SJSA1 (cell line): ENCODE results near the gene IFIT2. TPM values are rescaled to one million over a fixed set of nuclear protein-coding genes. Genes with fewer than 3 reads are reported as not detected.
"Not testable (repeated sequence)": the region's sequence is repeated elsewhere in the genome, so short reads cannot be mapped to it uniquely, and the experiment has no call there.

Experiments used
- DNase-seq, 2 experiments: peaks; one replicate each; pipeline ENCODE4 v3.0.0-alpha.2; 2015 to 2020; ENCODE audit warnings: low spot score in 2 of 2, low read depth in 1 of 2
- H3K27ac ChIP-seq: fragments of 250-450 bp; sonication (Bioruptor Pico); 2 replicates; pipeline ENCODE4 v1.5.1; 2020; ENCODE audit warnings: mild to moderate bottlenecking, moderate library complexity
- H3K27me3 ChIP-seq: fragments of 250-450 bp; sonication (Bioruptor Pico); replicated peaks from 2 replicates; pipeline ENCODE4 v1.5.1; 2020; ENCODE audit warnings: mild to moderate bottlenecking, moderate library complexity
- H3K36me3 ChIP-seq: fragments of 250-450 bp; sonication (Bioruptor Pico); 2 replicates; pipeline ENCODE4 v1.5.1; 2020; ENCODE audit warnings: mild to moderate bottlenecking
- H3K4me1 ChIP-seq: fragments of 250-450 bp; sonication (Bioruptor Pico); replicated peaks from 2 replicates; pipeline ENCODE4 v1.6.1; 2021; ENCODE audit warnings: mild to moderate bottlenecking
- H3K4me3 ChIP-seq: fragments of 250-450 bp; sonication (Bioruptor Pico); 2 replicates; pipeline ENCODE4 v1.5.1; 2020; ENCODE audit warnings: mild to moderate bottlenecking
- H3K9me3 ChIP-seq: fragments of 250-450 bp; sonication (Bioruptor Pico); replicated peaks from 2 replicates; pipeline ENCODE4 v1.5.1; 2020; ENCODE audit warnings: mild to moderate bottlenecking
- total RNA-seq: library from RNA; depleted of rRNA; stranded (reverse); fragments of >200 nt; shearing (Covaris generic); gene quantifications from 2 replicates; pipeline ENCODE4 v1.2.3, GENCODE V29; 2014

IFIT2 gene
- total RNA-seq, 1 experiment from 2014 or later: 2.2 TPM

- H3K27me3 ChIP-seq, H3K4me3 ChIP-seq, H3K36me3 ChIP-seq: not testable (repeated sequence)
Observed at GRCh38 chr10:89284711-89285110, 17.1 kb upstream of the IFIT2 start.

GRCh38 chr10:89285303-89285702 is 16.5 kb upstream of the IFIT2 start:
- DNase-seq, H3K4me3 ChIP-seq, H3K9me3 ChIP-seq, H3K27me3 ChIP-seq, H3K27ac ChIP-seq, H3K36me3 ChIP-seq: not testable (repeated sequence)
- peaks cover 32% of the 10 kb centered on the region for H3K4me1 ChIP-seq

More at GRCh38 chr10:89284711-89285110, 17.1 kb upstream of the IFIT2 start:
- DNase-seq, H3K9me3 ChIP-seq, H3K27ac ChIP-seq: not testable (repeated sequence)
- H3K4me1 ChIP-seq: peaks cover 35% of the 10 kb centered on the region

GRCh38 chr10:89294721-89295239 is 7.1 kb upstream of the IFIT2 start:
- no peak for DNase-seq
- no peak overlapping the region for H3K4me3 ChIP-seq
- H3K27me3 ChIP-seq: no peaks in the 10 kb centered on the region
- no peak overlapping the region for H3K27ac ChIP-seq
- no peaks in the 10 kb centered on the region for H3K36me3 ChIP-seq
- no peaks in the 10 kb centered on the region for H3K4me1 ChIP-seq
- no peaks in the 10 kb centered on the region for H3K9me3 ChIP-seq

GRCh38 chr10:89295597-89295996 is 6.2 kb upstream of the IFIT2 start:
- Histone ChIP-seq H3K27ac (no peak overlapping the region), H3K36me3 (no peaks in the 10 kb centered on the region), H3K27me3 (no peaks in the 10 kb centered on the region), H3K9me3 (no peaks in the 10 kb centered on the region), H3K4me1 (no peaks in the 10 kb centered on the region), H3K4me3 (no peak overlapping the region)
- no peak for DNase-seq

- Histone ChIP-seq H3K4me3 (no peak overlapping the region), H3K27ac (no peak overlapping the region)
Observed at GRCh38 chr10:89296220-89296648, 5.6 kb upstream of the IFIT2 start.

GRCh38 chr10:89297356-89297755 is 4.5 kb upstream of the IFIT2 start:
- no peaks in the 10 kb centered on the region for H3K9me3 ChIP-seq
- no peak overlapping the region for H3K4me3 ChIP-seq
- peaks cover 10% of the 10 kb centered on the region for H3K4me1 ChIP-seq
- no peak for DNase-seq
- no peaks in the 10 kb centered on the region for H3K27me3 ChIP-seq
- H3K36me3 ChIP-seq: no peaks in the 10 kb centered on the region
- no peak overlapping the region for H3K27ac ChIP-seq

More at GRCh38 chr10:89296220-89296648, 5.6 kb upstream of the IFIT2 start:
- DNase-seq: no peak
- Histone ChIP-seq H3K4me1 (peaks cover 3% of the 10 kb centered on the region), H3K36me3 (no peaks in the 10 kb centered on the region), H3K9me3 (no peaks in the 10 kb centered on the region), H3K27me3 (no peaks in the 10 kb centered on the region)

GRCh38 chr10:89297791-89298190 is 4.1 kb upstream of the IFIT2 start:
- Histone ChIP-seq H3K36me3 (no peaks in the 10 kb centered on the region), H3K4me3 (no peak overlapping the region), H3K27ac (no peak overlapping the region), H3K9me3 (no peaks in the 10 kb centered on the region), H3K4me1 (peaks cover 15% of the 10 kb centered on the region), H3K27me3 (no peaks in the 10 kb centered on the region)
- DNase-seq: no peak

GRCh38 chr10:89299031-89299430 is 2.8 kb upstream of the IFIT2 start:
- Histone ChIP-seq H3K36me3 (no peaks in the 10 kb centered on the region), H3K27ac (no peak overlapping the region), H3K4me1 (peaks cover 15% of the 10 kb centered on the region), H3K9me3 (no peaks in the 10 kb centered on the region), H3K27me3 (no peaks in the 10 kb centered on the region), H3K4me3 (no peak overlapping the region)
- DNase-seq: no peak

GRCh38 chr10:89301232-89301631 is 614 bp upstream of the IFIT2 start:
- peak overlapping the region; percentile 71 for H3K27ac ChIP-seq
- peak in 1 of 2 experiments; percentile 35 for DNase-seq
- peaks cover 15% of the 10 kb centered on the region for H3K4me1 ChIP-seq
- no peaks in the 10 kb centered on the region for H3K27me3 ChIP-seq
- no peaks in the 10 kb centered on the region for H3K9me3 ChIP-seq
- peak overlapping the region; percentile 40 for H3K4me3 ChIP-seq
- H3K36me3 ChIP-seq: no peaks in the 10 kb centered on the region

- Histone ChIP-seq H3K4me1 (peaks cover 15% of the 10 kb centered on the region), H3K27me3 (no peaks in the 10 kb centered on the region), H3K9me3 (no peaks in the 10 kb centered on the region), H3K4me3 (no peak overlapping the region), H3K36me3 (no peaks in the 10 kb centered on the region), H3K27ac (no peak overlapping the region)
- DNase-seq: no peak
Observed at GRCh38 chr10:89302625-89303024, 779 bp downstream of the IFIT2 start.

GRCh38 chr10:89303161-89303560 is 1.3 kb downstream of the IFIT2 start:
- no peaks in the 10 kb centered on the region for H3K9me3 ChIP-seq
- H3K27ac ChIP-seq: no peak overlapping the region
- H3K4me1 ChIP-seq: peaks cover 15% of the 10 kb centered on the region
- no peak overlapping the region for H3K4me3 ChIP-seq
- H3K36me3 ChIP-seq: no peaks in the 10 kb centered on the region
- no peaks in the 10 kb centered on the region for H3K27me3 ChIP-seq
- no peak for DNase-seq

GRCh38 chr10:89304026-89304425 is 2.2 kb downstream of the IFIT2 start:
- H3K27ac ChIP-seq: no peak overlapping the region
- H3K36me3 ChIP-seq: no peaks in the 10 kb centered on the region
- no peaks in the 10 kb centered on the region for H3K9me3 ChIP-seq
- H3K4me1 ChIP-seq: peaks cover 15% of the 10 kb centered on the region
- H3K4me3 ChIP-seq: no peak overlapping the region
- no peaks in the 10 kb centered on the region for H3K27me3 ChIP-seq
- no peak for DNase-seq

GRCh38 chr10:89304446-89304845 is 2.6 kb downstream of the IFIT2 start:
- H3K27me3 ChIP-seq: no peaks in the 10 kb centered on the region
- H3K36me3 ChIP-seq: no peaks in the 10 kb centered on the region
- H3K4me1 ChIP-seq: peaks cover 15% of the 10 kb centered on the region
- H3K27ac ChIP-seq: no peak overlapping the region
- H3K4me3 ChIP-seq: no peak overlapping the region
- no peak for DNase-seq
- H3K9me3 ChIP-seq: no peaks in the 10 kb centered on the region

- Histone ChIP-seq H3K36me3 (no peaks in the 10 kb centered on the region), H3K27ac (no peak overlapping the region)
- no peak for DNase-seq
Observed at GRCh38 chr10:89304925-89305324, 3.1 kb downstream of the IFIT2 start.

More at GRCh38 chr10:89304925-89305324, 3.1 kb downstream of the IFIT2 start:
- Histone ChIP-seq H3K9me3 (no peaks in the 10 kb centered on the region), H3K4me1 (peaks cover 15% of the 10 kb centered on the region), H3K4me3 (no peak overlapping the region), H3K27me3 (no peaks in the 10 kb centered on the region)
